ENCODE measurements around the gene CBX2.

CBX2 gene

GRCh38 chr17:79826841-79827578 is 49.1 kb downstream of the CBX2 start:
- DNase-seq (ENCODE audit: low read depth, low spot score): no peak
- H3K9me3 ChIP-seq (ENCODE audit: low read depth, low read length): no peaks in the 10 kb centered on the region
- TF ChIP-seq EZH2 (IDR thresholded peaks at IDR 0.05) (no peak), FOXP2 (optimal IDR thresholded peaks at IDR 0.05; ENCODE audit: control extremely low read depth, extremely low read length, insufficient read depth) (no peak), POLR2AphosphoS5 (IDR thresholded peaks at IDR 0.05; ENCODE audit: borderline replicate concordance, low read depth, low read length) (no peak)
- H3K9ac ChIP-seq (ENCODE audit: insufficient read length): no peak overlapping the region
- no peaks in the 10 kb centered on the region for H3K36me3 ChIP-seq (ENCODE audit: insufficient read depth, low read length)
- no peak overlapping the region for H3K27ac ChIP-seq
- peak overlapping the region; percentile 59 for H3K4me3 ChIP-seq

GRCh38 chr17:79829004-79829403 is 51.1 kb downstream of the CBX2 start:
- no peak for TF ChIP-seq POLR2AphosphoS5 (IDR thresholded peaks at IDR 0.05; ENCODE audit: borderline replicate concordance, low read depth, low read length)
- TF ChIP-seq FOXP2 (optimal IDR thresholded peaks at IDR 0.05; ENCODE audit: control extremely low read depth, extremely low read length, insufficient read depth): no peak
- TF ChIP-seq EZH2 (IDR thresholded peaks at IDR 0.05): no peak
- peaks cover 8% of the 10 kb centered on the region for H3K36me3 ChIP-seq (ENCODE audit: insufficient read depth, low read length)
- H3K4me3 ChIP-seq: no peak overlapping the region
- H3K27ac ChIP-seq: no peak overlapping the region
- H3K9me3 ChIP-seq (ENCODE audit: low read depth, low read length): no peaks in the 10 kb centered on the region
- no peak for DNase-seq (ENCODE audit: low read depth, low spot score)
- H3K9ac ChIP-seq (ENCODE audit: insufficient read length): no peak overlapping the region

DNA sequence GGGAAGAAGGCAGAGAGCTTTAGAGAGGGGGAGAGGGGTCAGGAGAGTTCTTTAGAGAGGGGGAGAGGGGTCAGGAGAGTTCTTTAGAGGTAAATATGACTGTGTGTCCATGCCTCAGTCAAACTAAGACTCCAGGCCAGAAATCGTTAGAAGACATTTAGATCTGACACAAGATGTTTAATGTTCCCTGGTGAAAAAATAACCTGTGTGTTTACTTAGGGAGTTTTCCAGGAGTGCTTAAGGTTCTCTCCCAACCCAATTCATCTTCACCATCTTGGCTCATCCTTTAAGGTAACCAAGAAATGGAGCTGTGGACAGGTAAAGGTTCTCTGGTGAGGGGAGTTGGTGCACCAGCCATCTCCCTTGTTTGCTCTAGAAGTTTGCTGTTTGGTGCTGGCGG is 51.5 kb downstream of the CBX2 start:
- Histone ChIP-seq H3K9me3 (ENCODE audit: low read depth, low read length) (no peaks in the 10 kb centered on the region), H3K27ac (no peak overlapping the region), H3K9ac (ENCODE audit: insufficient read length) (no peak overlapping the region), H3K4me3 (no peak overlapping the region), H3K36me3 (ENCODE audit: insufficient read depth, low read length) (peaks cover 13% of the 10 kb centered on the region)
- DNase-seq (ENCODE audit: low read depth, low spot score): no peak
- TF ChIP-seq POLR2AphosphoS5 (IDR thresholded peaks at IDR 0.05; ENCODE audit: borderline replicate concordance, low read depth, low read length): no peak

DNA sequence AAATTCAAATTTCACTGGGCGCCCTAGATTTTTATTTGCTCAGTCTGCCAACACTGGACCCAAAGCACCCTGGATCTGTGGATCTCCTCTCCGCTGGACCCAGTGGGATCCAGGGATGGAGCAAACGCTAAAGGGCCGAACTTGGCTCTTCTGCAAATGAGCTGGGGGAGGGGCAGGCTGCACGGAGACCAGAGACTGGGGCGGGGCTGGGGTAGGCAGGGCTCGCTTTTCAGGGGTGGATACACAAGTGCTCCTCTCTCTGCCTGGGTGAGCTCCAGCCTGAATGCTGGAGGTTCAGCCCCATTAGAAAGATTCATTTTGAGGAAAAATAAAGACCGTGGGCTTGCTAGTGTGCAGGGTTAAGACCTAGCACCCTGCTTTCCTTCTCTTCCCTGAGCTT is 52.4 kb downstream of the CBX2 start:
- no peak overlapping the region for H3K4me3 ChIP-seq
- TF ChIP-seq FOXP2 (optimal IDR thresholded peaks at IDR 0.05; ENCODE audit: control extremely low read depth, extremely low read length, insufficient read depth) (no peak), EZH2 (IDR thresholded peaks at IDR 0.05) (no peak), POLR2AphosphoS5 (IDR thresholded peaks at IDR 0.05; ENCODE audit: borderline replicate concordance, low read depth, low read length) (no peak)
- H3K9ac ChIP-seq (ENCODE audit: insufficient read length): no peak overlapping the region
- no peaks in the 10 kb centered on the region for H3K9me3 ChIP-seq (ENCODE audit: low read depth, low read length)
- DNase-seq (ENCODE audit: low read depth, low spot score): no peak
- peaks cover 21% of the 10 kb centered on the region for H3K36me3 ChIP-seq (ENCODE audit: insufficient read depth, low read length)
- no peak overlapping the region for H3K27ac ChIP-seq

DNA sequence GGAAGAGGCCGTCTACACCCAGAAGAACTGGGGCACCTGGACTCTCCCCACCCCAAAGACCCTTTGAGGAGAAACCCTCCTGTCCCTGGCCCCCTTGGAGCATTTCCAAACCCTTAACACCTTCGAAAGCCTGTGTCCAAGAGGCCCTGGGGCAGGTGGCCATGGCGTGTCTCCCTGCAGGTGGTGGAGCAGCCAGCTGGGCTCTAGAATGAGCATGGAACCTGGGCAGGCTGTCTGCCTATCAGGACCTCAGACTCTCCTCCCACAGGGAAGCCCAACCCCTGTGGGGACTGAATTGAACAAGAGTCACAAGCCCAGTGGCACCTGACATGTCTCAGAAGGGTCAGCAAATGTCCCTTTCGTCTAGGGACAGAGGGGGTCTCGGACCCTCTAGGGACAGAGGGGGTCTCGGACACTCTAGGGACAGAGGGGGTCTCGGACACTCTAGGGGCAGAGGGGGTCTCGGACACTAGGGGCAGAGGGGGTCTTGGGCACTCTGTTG is 52.9 kb downstream of the CBX2 start:
- no peak overlapping the region for H3K27ac ChIP-seq

GRCh38 chr17:79831265-79832217 is 53.6 kb downstream of the CBX2 start:
- no peak overlapping the region for H3K9ac ChIP-seq (ENCODE audit: insufficient read length)
- no peak for TF ChIP-seq FOXP2 (optimal IDR thresholded peaks at IDR 0.05; ENCODE audit: control extremely low read depth, extremely low read length, insufficient read depth)
- no peak for TF ChIP-seq EZH2 (IDR thresholded peaks at IDR 0.05)
- TF ChIP-seq POLR2AphosphoS5 (IDR thresholded peaks at IDR 0.05; ENCODE audit: borderline replicate concordance, low read depth, low read length): no peak
- H3K36me3 ChIP-seq (ENCODE audit: insufficient read depth, low read length): peaks cover 33% of the 10 kb centered on the region
- no peak overlapping the region for H3K4me3 ChIP-seq
- no peaks in the 10 kb centered on the region for H3K9me3 ChIP-seq (ENCODE audit: low read depth, low read length)
- DNase-seq (ENCODE audit: low read depth, low spot score): no peak
- no peak overlapping the region for H3K27ac ChIP-seq

More for the DNA sequence above, 52.9 kb downstream of the CBX2 start:
- H3K9ac ChIP-seq (ENCODE audit: insufficient read length): no peak overlapping the region
- no peak overlapping the region for H3K4me3 ChIP-seq
- H3K9me3 ChIP-seq (ENCODE audit: low read depth, low read length): no peaks in the 10 kb centered on the region
- DNase-seq (ENCODE audit: low read depth, low spot score): no peak
- H3K36me3 ChIP-seq (ENCODE audit: insufficient read depth, low read length): peaks cover 26% of the 10 kb centered on the region
- TF ChIP-seq EZH2 (IDR thresholded peaks at IDR 0.05) (no peak), POLR2AphosphoS5 (IDR thresholded peaks at IDR 0.05; ENCODE audit: borderline replicate concordance, low read depth, low read length) (no peak), FOXP2 (optimal IDR thresholded peaks at IDR 0.05; ENCODE audit: control extremely low read depth, extremely low read length, insufficient read depth) (no peak)

- DNase-seq (ENCODE audit: low read depth, low spot score): no peak
- H3K9me3 ChIP-seq (ENCODE audit: low read depth, low read length): no peaks in the 10 kb centered on the region
- TF ChIP-seq FOXP2 (optimal IDR thresholded peaks at IDR 0.05; ENCODE audit: control extremely low read depth, extremely low read length, insufficient read depth) (no peak), POLR2AphosphoS5 (IDR thresholded peaks at IDR 0.05; ENCODE audit: borderline replicate concordance, low read depth, low read length) (peak; percentile 19; the same call in 1 of the 2 replicates), EZH2 (IDR thresholded peaks at IDR 0.05) (no peak)
- no peak overlapping the region for H3K9ac ChIP-seq (ENCODE audit: insufficient read length)
- peaks cover 40% of the 10 kb centered on the region for H3K36me3 ChIP-seq (ENCODE audit: insufficient read depth, low read length)
- H3K4me3 ChIP-seq: peak overlapping the region; percentile 67
- H3K27ac ChIP-seq: peak overlapping the region; percentile 20; the same call in 1 of the 2 replicates
These were observed 54.5 kb downstream of the CBX2 start for GRCh38 chr17:79832218-79833109.
